Measurements from ENCODE around the gene PTPN13.

DNA sequence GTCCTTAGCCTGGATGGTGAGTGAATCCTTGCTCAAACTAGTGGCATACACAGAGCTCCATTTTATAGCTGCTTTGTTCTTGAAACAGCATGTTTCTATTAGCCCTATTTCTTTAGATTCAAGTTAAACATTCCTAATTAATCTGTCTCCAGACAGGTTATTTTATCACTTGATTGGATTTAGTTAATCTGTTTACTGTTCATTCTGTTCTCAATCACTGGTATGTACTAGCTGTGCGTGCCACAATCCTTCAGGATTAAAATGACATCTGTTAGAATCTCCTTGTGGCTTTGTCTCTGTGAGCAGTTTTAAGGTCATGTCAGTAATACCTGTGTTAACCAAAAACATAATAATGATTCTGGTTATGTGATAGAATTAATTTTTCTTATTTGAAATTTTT, 36.5 kb downstream of the PTPN13 start:
- TF ChIP-seq POLR2A (IDR thresholded peaks at IDR 0.05; ENCODE audit: extremely low read depth, insufficient read length) = no peak
- TF ChIP-seq, protein P1, sequence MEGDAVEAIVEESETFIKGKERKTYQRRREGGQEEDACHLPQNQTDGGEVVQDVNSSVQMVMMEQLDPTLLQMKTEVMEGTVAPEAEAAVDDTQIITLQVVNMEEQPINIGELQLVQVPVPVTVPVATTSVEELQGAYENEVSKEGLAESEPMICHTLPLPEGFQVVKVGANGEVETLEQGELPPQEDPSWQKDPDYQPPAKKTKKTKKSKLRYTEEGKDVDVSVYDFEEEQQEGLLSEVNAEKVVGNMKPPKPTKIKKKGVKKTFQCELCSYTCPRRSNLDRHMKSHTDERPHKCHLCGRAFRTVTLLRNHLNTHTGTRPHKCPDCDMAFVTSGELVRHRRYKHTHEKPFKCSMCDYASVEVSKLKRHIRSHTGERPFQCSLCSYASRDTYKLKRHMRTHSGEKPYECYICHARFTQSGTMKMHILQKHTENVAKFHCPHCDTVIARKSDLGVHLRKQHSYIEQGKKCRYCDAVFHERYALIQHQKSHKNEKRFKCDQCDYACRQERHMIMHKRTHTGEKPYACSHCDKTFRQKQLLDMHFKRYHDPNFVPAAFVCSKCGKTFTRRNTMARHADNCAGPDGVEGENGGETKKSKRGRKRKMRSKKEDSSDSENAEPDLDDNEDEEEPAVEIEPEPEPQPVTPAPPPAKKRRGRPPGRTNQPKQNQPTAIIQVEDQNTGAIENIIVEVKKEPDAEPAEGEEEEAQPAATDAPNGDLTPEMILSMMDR (IDR thresholded peaks at IDR 0.05; ENCODE audit: low read depth, low read length) = no peak

All from NB4 (cell line).